ENCODE data around the gene RPL41. TPM values are rescaled to one million over a fixed set of nuclear protein-coding genes. Genes with fewer than 3 reads are reported as not detected.

RPL41 gene
- total and polyA plus RNA-seq, 9 of the 15 experiments (the other 6 are each of a cell fraction or from before 2014, with no cell fraction given) = 3,403 to 11,276 (median 5,604) TPM

DNA sequence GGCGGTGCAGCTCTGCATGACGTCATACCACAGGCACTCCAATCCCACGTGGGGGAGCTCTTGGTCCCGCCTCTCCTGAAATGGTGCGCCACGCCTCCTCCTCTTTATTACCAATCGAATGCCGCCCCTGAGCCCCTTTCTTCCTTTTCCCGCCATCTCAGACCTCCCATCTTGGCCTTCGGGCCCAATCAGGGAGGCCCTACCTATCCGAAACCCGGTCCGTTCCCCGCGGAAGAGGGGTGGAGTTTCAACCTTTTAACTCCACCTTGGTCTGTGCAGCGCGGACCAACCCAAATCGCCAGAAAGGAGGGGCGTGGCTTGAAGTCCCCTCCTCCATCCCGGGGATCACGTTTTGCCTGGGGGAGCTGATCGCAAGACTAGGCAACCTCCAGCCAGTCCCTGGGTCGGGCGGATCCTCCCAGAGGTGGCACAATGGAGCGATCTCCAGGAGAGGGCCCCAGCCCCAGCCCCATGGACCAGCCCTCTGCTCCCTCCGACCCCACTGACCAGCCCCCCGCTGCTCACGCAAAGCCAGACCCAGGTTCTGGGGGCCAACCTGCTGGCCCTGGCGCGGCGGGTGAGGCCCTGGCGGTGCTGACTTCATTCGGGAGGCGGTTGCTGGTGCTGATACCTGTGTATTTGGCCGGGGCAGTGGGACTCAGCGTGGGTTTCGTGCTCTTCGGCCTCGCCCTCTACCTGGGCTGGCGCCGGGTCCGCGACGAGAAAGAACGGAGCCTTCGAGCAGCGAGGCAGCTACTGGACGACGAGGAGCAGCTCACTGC, 11.6 kb downstream of the RPL41 start, which contains the start of gene ESYT1:
Gene ESYT1 (plus strand): TSS at position 380 of the 782 bp plus-strand sequence. CDS start 53 bp downstream, at position 433.
- POLR2A ChIA-PET = interaction anchor here (0.5 to 5.6 kb wide), 20 partner anchors 8 to 511 kb away, joined by 3 to 85 read pairs (median 6); partner anchors contain the start of genes MYL6, PA2G4, RNF41 and RPL41
- TSS peak; percentile 61 for BruUV-seq (replicated peaks)
- peak; percentile 98 for FAIRE-seq
- TF ChIP-seq BRD9 (IDR thresholded peaks at IDR 0.05; ENCODE audit: low read depth, partially characterized antibody) = peak; percentile 83
- TF ChIP-seq ZNF830 (CRISPR knock-in tag; IDR thresholded peaks at IDR 0.05) = 0 out of 2 replicates have a peak, but pooled peaks have one; percentile 57
- no peak for TF ChIP-seq HCFC1 (IDR thresholded peaks at IDR 0.05; ENCODE audit: low read depth, low read length)
- peak; percentile 82 for TF ChIP-seq CREB1 (IDR thresholded peaks at IDR 0.05)
- peak; percentile 83 for TF ChIP-seq CREB1 (CRISPR knock-in tag; IDR thresholded peaks at IDR 0.05)
- TF ChIP-seq, protein P1, sequence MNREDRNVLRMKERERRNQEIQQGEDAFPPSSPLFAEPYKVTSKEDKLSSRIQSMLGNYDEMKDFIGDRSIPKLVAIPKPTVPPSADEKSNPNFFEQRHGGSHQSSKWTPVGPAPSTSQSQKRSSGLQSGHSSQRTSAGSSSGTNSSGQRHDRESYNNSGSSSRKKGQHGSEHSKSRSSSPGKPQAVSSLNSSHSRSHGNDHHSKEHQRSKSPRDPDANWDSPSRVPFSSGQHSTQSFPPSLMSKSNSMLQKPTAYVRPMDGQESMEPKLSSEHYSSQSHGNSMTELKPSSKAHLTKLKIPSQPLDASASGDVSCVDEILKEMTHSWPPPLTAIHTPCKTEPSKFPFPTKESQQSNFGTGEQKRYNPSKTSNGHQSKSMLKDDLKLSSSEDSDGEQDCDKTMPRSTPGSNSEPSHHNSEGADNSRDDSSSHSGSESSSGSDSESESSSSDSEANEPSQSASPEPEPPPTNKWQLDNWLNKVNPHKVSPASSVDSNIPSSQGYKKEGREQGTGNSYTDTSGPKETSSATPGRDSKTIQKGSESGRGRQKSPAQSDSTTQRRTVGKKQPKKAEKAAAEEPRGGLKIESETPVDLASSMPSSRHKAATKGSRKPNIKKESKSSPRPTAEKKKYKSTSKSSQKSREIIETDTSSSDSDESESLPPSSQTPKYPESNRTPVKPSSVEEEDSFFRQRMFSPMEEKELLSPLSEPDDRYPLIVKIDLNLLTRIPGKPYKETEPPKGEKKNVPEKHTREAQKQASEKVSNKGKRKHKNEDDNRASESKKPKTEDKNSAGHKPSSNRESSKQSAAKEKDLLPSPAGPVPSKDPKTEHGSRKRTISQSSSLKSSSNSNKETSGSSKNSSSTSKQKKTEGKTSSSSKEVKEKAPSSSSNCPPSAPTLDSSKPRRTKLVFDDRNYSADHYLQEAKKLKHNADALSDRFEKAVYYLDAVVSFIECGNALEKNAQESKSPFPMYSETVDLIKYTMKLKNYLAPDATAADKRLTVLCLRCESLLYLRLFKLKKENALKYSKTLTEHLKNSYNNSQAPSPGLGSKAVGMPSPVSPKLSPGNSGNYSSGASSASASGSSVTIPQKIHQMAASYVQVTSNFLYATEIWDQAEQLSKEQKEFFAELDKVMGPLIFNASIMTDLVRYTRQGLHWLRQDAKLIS (CRISPR knock-in tag; IDR thresholded peaks at IDR 0.05) = peak; percentile 79; the same call in 1 of the 2 replicates
- no peak for TF ChIP-seq MEF2D (tag; conservative IDR thresholded peaks at IDR 0.05; ENCODE audit: low read depth)
- peak; percentile 76 for TF ChIP-seq KDM5B (IDR thresholded peaks at IDR 0.05; ENCODE audit: insufficient replicate concordance, low read depth, low read length)
- TF ChIP-seq ZFP36 (IDR thresholded peaks at IDR 0.05; ENCODE audit: low read depth, low read length, partially characterized antibody) = no peak
- TF ChIP-seq CBX5 (IDR thresholded peaks at IDR 0.05; ENCODE audit: borderline replicate concordance, low read depth) = no peak
- no peak for TF ChIP-seq ZNF143 (CRISPR knock-in tag; IDR thresholded peaks at IDR 0.05)
- TF ChIP-seq SPI1 (IDR thresholded peaks at IDR 0.05; ENCODE audit: borderline replicate concordance, low read depth, low read length) = no peak
- TF ChIP-seq TAF9B (IDR thresholded peaks at IDR 0.05; ENCODE audit: partially characterized antibody) = peak; percentile 53
- TF ChIP-seq ETV6 (IDR thresholded peaks at IDR 0.05; ENCODE audit: borderline replicate concordance in 1 of 2, low read depth in 2 of 2, low read length in 1 of 2) = no peak
- TF ChIP-seq ETV6 (CRISPR knock-in tag; IDR thresholded peaks at IDR 0.05; ENCODE audit: borderline replicate concordance) = 0 out of 2 replicates have a peak, but pooled peaks have one; percentile 68
- TF ChIP-seq, protein P2, sequence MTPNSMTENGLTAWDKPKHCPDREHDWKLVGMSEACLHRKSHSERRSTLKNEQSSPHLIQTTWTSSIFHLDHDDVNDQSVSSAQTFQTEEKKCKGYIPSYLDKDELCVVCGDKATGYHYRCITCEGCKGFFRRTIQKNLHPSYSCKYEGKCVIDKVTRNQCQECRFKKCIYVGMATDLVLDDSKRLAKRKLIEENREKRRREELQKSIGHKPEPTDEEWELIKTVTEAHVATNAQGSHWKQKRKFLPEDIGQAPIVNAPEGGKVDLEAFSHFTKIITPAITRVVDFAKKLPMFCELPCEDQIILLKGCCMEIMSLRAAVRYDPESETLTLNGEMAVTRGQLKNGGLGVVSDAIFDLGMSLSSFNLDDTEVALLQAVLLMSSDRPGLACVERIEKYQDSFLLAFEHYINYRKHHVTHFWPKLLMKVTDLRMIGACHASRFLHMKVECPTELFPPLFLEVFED (CRISPR knock-in tag; conservative IDR thresholded peaks at IDR 0.05) = no peak
- TF ChIP-seq ZNF583 (CRISPR knock-in tag; IDR thresholded peaks at IDR 0.05) = no peak

More for the DNA sequence above, 11.6 kb downstream of the RPL41 start, which contains the start of gene ESYT1:
- ATAC-seq (peak; percentile 89), DNase-seq (ENCODE audit: extremely low read depth in 1 of 4, low spot score in 3 of 4) (peak; percentile 95 to 100 (median 97))
- Histone ChIP-seq H3K4me2 (ENCODE audit: insufficient read depth, low read length) (peak within 1 kb of the TSS; percentile 98), H3K4me3 (peak within 1 kb of the TSS; percentile 92), H4K20me1 (replicated peaks; ENCODE audit: control insufficient read depth, insufficient read depth, low read length) (peaks cover 5% of the 10 kb centered on the region), H3K4me1 (replicated peaks in 1 of 2; ENCODE audit: control insufficient read depth in 2 of 2, insufficient read depth in 2 of 2, low read length in 2 of 2) (peaks cover 31 to 46% of the 10 kb centered on the region in 2 experiments), H3K27ac (ENCODE audit: extremely low read depth, low read depth, low read length) (peak within 1 kb of the TSS; percentile 93), H3K9me3 (replicated peaks; ENCODE audit: control insufficient read depth, insufficient read depth, low read depth, low read length) (no peaks in the 10 kb centered on the region), H3K9ac (ENCODE audit: insufficient read depth in 1 of 2, low read depth in 2 of 2, low read length in 2 of 2) (peak within 1 kb of the TSS; percentile 96 to 98), H3K27me3 (ENCODE audit: control insufficient read depth in 2 of 2, insufficient read depth in 2 of 2, low read length in 2 of 2) (no peaks in the 10 kb centered on the region), H3K36me3 (ENCODE audit: control insufficient read depth, insufficient read depth, low read length) (peaks cover 36% of the 10 kb centered on the region), H3K9me1 (ENCODE audit: control insufficient read depth, insufficient read depth, low read length) (peaks cover 6% of the 10 kb centered on the region), H3K79me2 (ENCODE audit: control insufficient read depth, insufficient read depth, low read length) (peaks cover 52% of the 10 kb centered on the region), H2AFZ (ENCODE audit: low read depth, low read length) (peak within 1 kb of the TSS; percentile 34)
- intact Hi-C loops (cut with micrococcal nuclease) (loop anchor here (1.0 kb wide), 1 partner anchor 30 kb away; the partner anchor contains the start of gene MYL6), in situ Hi-C loops (cut with MboI) (loop anchor here (5.0 to 10.0 kb wide), 2 partner anchors 59 to 337 kb away; partner anchors contain the start of genes SMARCC2 and SPRYD4)
- WGBS (ENCODE audit: insufficient coverage, low coverage, missing lambda C conversion rate) = under 1% methylated on average over 41 of the region's 49 CpGs
- CTCF ChIA-PET (ENCODE audit: low intra/inter-chr PET ratio) = no interaction called here

Measured in K562 (cell line).